Liver (tissue), 9 donors: ENCODE results near the gene PPP6R1. TPM values are rescaled to one million over a fixed set of nuclear protein-coding genes. Genes with fewer than 3 reads are reported as not detected.
A peak's percentile ranks its signal among the peaks of the same experiment; 100 is the strongest.

ENCODE experiments used
- DNase-seq: peaks from one replicate; pipeline ENCODE4 v3.0.0-alpha.2; 2017; ENCODE audit warnings: low spot score
- H3K27ac ChIP-seq, 2 donors: one replicate each; pipeline ENCODE4 v1.7.0; 2013; ENCODE audit warnings: inconsistent platforms in 2 of 2, low read length in 2 of 2, control low read depth in 1 of 2, low read depth in 1 of 2, mild to moderate bottlenecking in 1 of 2
- H3K27me3 ChIP-seq, 4 donors: one replicate each; pipeline versions ENCODE4 v1.6.1 to v1.7.0; 2013; ENCODE audit warnings: low read length in 3 of 4, inconsistent platforms in 1 of 4, mild to moderate bottlenecking in 1 of 4, moderate library complexity in 1 of 4; ENCODE audit not compliant: control insufficient read depth in 4 of 4, insufficient read depth in 4 of 4
- H3K36me3 ChIP-seq, 4 donors: one replicate each; pipeline versions ENCODE4 v1.6.1 to v1.7.0; 2013; ENCODE audit warnings: low read length in 3 of 4, mild to moderate bottlenecking in 3 of 4, low read depth in 1 of 4, moderate library complexity in 1 of 4; ENCODE audit not compliant: control insufficient read depth in 4 of 4, insufficient read depth in 3 of 4
- H3K4me1 ChIP-seq, 4 donors: one replicate each; pipeline versions ENCODE4 v1.6.1 to v1.7.0; 2013; ENCODE audit warnings: low read length in 3 of 4, mild to moderate bottlenecking in 3 of 4, moderate library complexity in 1 of 4; ENCODE audit not compliant: control insufficient read depth in 4 of 4, insufficient read depth in 4 of 4
- H3K4me3 ChIP-seq, 3 donors: one replicate each; pipeline versions ENCODE4 v1.6.1 to v1.7.0; 2013; ENCODE audit warnings: low read length in 3 of 3, control low read depth in 1 of 3, low read depth in 1 of 3, mild to moderate bottlenecking in 1 of 3
- H3K9ac ChIP-seq, 2 donors: one replicate each; pipeline ENCODE4 v1.7.0; 2013; ENCODE audit warnings: low read length in 2 of 2, mild to moderate bottlenecking in 2 of 2, moderate library complexity in 2 of 2, control low read depth in 1 of 2, low read depth in 1 of 2
- H3K9me3 ChIP-seq, 4 donors: one replicate each; pipeline versions ENCODE4 v1.6.1 to v1.7.0; 2013; ENCODE audit warnings: low read length in 3 of 4; ENCODE audit not compliant: control insufficient read depth in 4 of 4
- ATF3 ChIP-seq: IDR thresholded peaks from 2 replicates; pipeline ENCODE4 v1.6.1; 2016; ENCODE audit warnings: antibody characterized with exemption
- CTCF ChIP-seq: fragments of 150-350 bp; IDR thresholded peaks from 2 replicates; pipeline ENCODE4 v1.5.1; 2017; ENCODE audit warnings: improper control_type of control experiment, low read depth, low read length; ENCODE audit not compliant: missing input control
- EGR1 ChIP-seq, 2 donors: IDR thresholded peaks; 2 replicates each; pipeline ENCODE4 v1.6.1; 2016 to 2018; ENCODE audit warnings: antibody characterized with exemption in 2 of 2, low read depth in 2 of 2
- FOXA1 ChIP-seq: IDR thresholded peaks from 2 replicates; pipeline ENCODE4 v1.6.1; 2016; ENCODE audit warnings: antibody characterized with exemption
- FOXA2 ChIP-seq: IDR thresholded peaks from 2 replicates; pipeline ENCODE4 v1.6.1; 2016; ENCODE audit warnings: antibody characterized with exemption
- GABPA ChIP-seq, 2 donors: IDR thresholded peaks in 1 of 2; conservative IDR thresholded peaks in 1 of 2; 2 replicates each; pipeline ENCODE4 v1.6.1; 2016; ENCODE audit warnings: antibody characterized with exemption in 2 of 2, mild to moderate bottlenecking in 1 of 2, moderate library complexity in 1 of 2
- HNF4A ChIP-seq, 2 donors: conservative IDR thresholded peaks; 2 replicates each; pipeline ENCODE4 v1.6.1; 2016; ENCODE audit warnings: antibody characterized with exemption in 2 of 2, mild to moderate bottlenecking in 2 of 2
- HNF4G ChIP-seq: IDR thresholded peaks from 2 replicates; pipeline ENCODE4 v1.6.1; 2016; ENCODE audit warnings: antibody characterized with exemption
- JUND ChIP-seq, 2 donors: IDR thresholded peaks; 2 replicates each; pipeline ENCODE4 v1.6.1; 2016; ENCODE audit warnings: antibody characterized with exemption in 2 of 2
- MAX ChIP-seq: IDR thresholded peaks from 2 replicates; pipeline ENCODE4 v1.6.1; 2016; ENCODE audit warnings: antibody characterized with exemption
- NR2F2 ChIP-seq: IDR thresholded peaks from 2 replicates; pipeline ENCODE4 v1.6.1; 2016; ENCODE audit warnings: antibody characterized with exemption
- RAD21 ChIP-seq, 2 donors: IDR thresholded peaks; 2 replicates each; pipeline ENCODE4 v1.6.1; 2016; ENCODE audit warnings: antibody characterized with exemption in 2 of 2, mild to moderate bottlenecking in 2 of 2
- REST ChIP-seq: IDR thresholded peaks from 2 replicates; pipeline ENCODE4 v1.6.1; 2016; ENCODE audit warnings: antibody characterized with exemption, mild to moderate bottlenecking
- RXRA ChIP-seq, 2 donors: IDR thresholded peaks; 2 replicates each; pipeline ENCODE4 v1.6.1; 2017 to 2018; ENCODE audit warnings: antibody characterized with exemption in 2 of 2, mild to moderate bottlenecking in 1 of 2
- SP1 ChIP-seq: IDR thresholded peaks from 2 replicates; pipeline ENCODE4 v1.6.1; 2018; ENCODE audit warnings: antibody characterized with exemption, mild to moderate bottlenecking
- TAF1 ChIP-seq: conservative IDR thresholded peaks from 2 replicates; pipeline ENCODE4 v1.6.1; 2016; ENCODE audit warnings: antibody characterized with exemption, mild to moderate bottlenecking
- YY1 ChIP-seq: IDR thresholded peaks from 2 replicates; pipeline ENCODE4 v1.6.1; 2016; ENCODE audit warnings: antibody characterized with exemption, mild to moderate bottlenecking
- ZBTB33 ChIP-seq: IDR thresholded peaks from 2 replicates; pipeline ENCODE4 v1.6.1; 2016; ENCODE audit warnings: antibody characterized with exemption
- WGBS: extraction: QIAGEN DNeasy Blood & Tissue Kit; methylation state at CpG from one replicate; pipeline ENCODE4 v1.1.7; 2013; 5-methylcytosine and 5-hydroxymethylcytosine counted together
- polyA plus RNA-seq, 2 donors: library from polyadenylated mRNA; stranded (reverse) in 1 of 2; unstranded in 1 of 2; fragments of 200-250 nt in 1 of 2; fragments of >200 nt in 1 of 2; fragmentation: Nextera tagmentation in 1 of 2; extraction: Ambion mirVana in 1 of 2; gene quantifications; one replicate each; pipeline versions ENCODE4 v1.2.1 to v1.2.3, GENCODE V29; 2013 to 2015
- total RNA-seq, 2 donors: library from RNA; depleted of rRNA; stranded (reverse); fragments of >200 nt; gene quantifications; one replicate each; pipeline ENCODE4 v1.2.3, GENCODE V29; 2014
- donor health status: healthy.
- donor health status: healthy.
- donor health status: healthy.
- donor health status: healthy.
- donor health status: healthy.

Gene PPP6R1
- total and polyA plus RNA-seq, 4 donors = 5.5 to 40.1 (median 22.5) TPM

GRCh38 chr19:55229145-55229788 lies 29.6 kb downstream of the PPP6R1 start (continued):
- TF ChIP-seq REST = no peak
- no peak for TF ChIP-seq TAF1
- TF ChIP-seq MAX = no peak
- no peak for TF ChIP-seq RXRA (IDR thresholded peaks at IDR 0.05)
- TF ChIP-seq YY1 = no peak
- TF ChIP-seq JUND (IDR thresholded peaks at IDR 0.05) = no peak
- TF ChIP-seq SP1 = no peak
- no peak for TF ChIP-seq HNF4G
- no peak for TF ChIP-seq NR2F2

GRCh38 chr19:55228403-55229031 lies 30.3 kb downstream of the PPP6R1 start, which contains the start of gene TMEM86B:
TSS of gene TMEM86B (minus strand) at chr19:55228763. CDS start at chr19:55228741, 22 bp downstream.
- DNase-seq = peak; percentile 89
- Histone ChIP-seq H3K27me3 (no peaks in the 10 kb centered on the region), H3K36me3 (peaks cover 8 to 28% (median 12%) of the 10 kb centered on the region in 4 donors), H3K9ac (peak within 1 kb of the TSS; percentile 9 to 62), H3K4me1 (peaks cover 5 to 29% (median 23%) of the 10 kb centered on the region in 4 donors), H3K27ac (peak within 1 kb of the TSS; percentile 52 to 81), H3K4me3 (peak within 1 kb of the TSS; percentile 26 to 42 (median 29)), H3K9me3 (no peaks in the 10 kb centered on the region)
- WGBS = 28% methylated on average over 12 of the region's 12 CpGs
- peak in 1 of 2 donors; percentile 49 for TF ChIP-seq GABPA (IDR thresholded peaks at IDR 0.05 in 1 of 2, conservative IDR thresholded peaks at IDR 0.05 in 1 of 2)
- no peak for TF ChIP-seq CTCF
- TF ChIP-seq ZBTB33 = no peak
- peak in 1 of 2 donors; percentile 53 for TF ChIP-seq EGR1 (IDR thresholded peaks at IDR 0.05; ENCODE audit: low read depth in 2 of 2)
- peak; percentile 62 for TF ChIP-seq HNF4G
- no peak for TF ChIP-seq MAX
- peak; percentile 83 to 87 for TF ChIP-seq HNF4A (conservative IDR thresholded peaks at IDR 0.05)
- TF ChIP-seq RXRA (IDR thresholded peaks at IDR 0.05) = peak; percentile 78 to 80
- TF ChIP-seq ATF3 = no peak
- peak; percentile 81 for TF ChIP-seq SP1
- peak; percentile 84 for TF ChIP-seq YY1
- TF ChIP-seq TAF1 = no peak
- TF ChIP-seq FOXA1 = no peak
- TF ChIP-seq NR2F2 = no peak
- TF ChIP-seq JUND (IDR thresholded peaks at IDR 0.05) = peak in 1 of 2 donors; percentile 24
- TF ChIP-seq FOXA2 = peak; percentile 29
- peak; percentile 89 for TF ChIP-seq REST
- TF ChIP-seq RAD21 (IDR thresholded peaks at IDR 0.05) = peak; percentile 44 to 52
